ENCODE measurements around the gene PLEKHH2.
"Not testable (repeated sequence)": the region's sequence is repeated elsewhere in the genome, so short reads cannot be mapped to it uniquely, and the experiment has no call there.

The PLEKHH2 gene

DNA sequence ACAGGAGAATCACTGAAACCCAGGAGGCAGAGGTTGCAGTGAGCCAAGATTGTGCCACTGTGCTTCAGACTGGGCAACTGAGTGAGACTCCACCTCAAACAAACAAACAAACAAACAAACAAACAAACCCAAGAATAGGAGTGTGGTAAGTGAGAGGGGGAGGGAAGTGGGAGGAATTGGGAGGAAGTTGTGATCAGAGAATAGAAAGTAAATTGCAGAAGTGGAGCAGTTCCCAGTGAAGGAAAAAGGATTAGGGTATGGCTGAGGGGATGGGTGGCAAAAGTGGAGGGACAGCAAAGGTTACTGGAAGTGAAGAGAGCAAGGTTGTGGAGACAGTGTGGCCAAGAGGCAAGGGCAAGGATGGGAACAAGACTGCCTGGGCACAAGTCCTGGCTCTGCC, 80.3 kb downstream of the PLEKHH2 start:
- no peaks in the 10 kb centered on the region for H3K4me1 ChIP-seq
- H3K27me3 ChIP-seq (ENCODE audit: control insufficient read depth, insufficient read depth, low read length): no peaks in the 10 kb centered on the region
- TF ChIP-seq, protein P1, sequence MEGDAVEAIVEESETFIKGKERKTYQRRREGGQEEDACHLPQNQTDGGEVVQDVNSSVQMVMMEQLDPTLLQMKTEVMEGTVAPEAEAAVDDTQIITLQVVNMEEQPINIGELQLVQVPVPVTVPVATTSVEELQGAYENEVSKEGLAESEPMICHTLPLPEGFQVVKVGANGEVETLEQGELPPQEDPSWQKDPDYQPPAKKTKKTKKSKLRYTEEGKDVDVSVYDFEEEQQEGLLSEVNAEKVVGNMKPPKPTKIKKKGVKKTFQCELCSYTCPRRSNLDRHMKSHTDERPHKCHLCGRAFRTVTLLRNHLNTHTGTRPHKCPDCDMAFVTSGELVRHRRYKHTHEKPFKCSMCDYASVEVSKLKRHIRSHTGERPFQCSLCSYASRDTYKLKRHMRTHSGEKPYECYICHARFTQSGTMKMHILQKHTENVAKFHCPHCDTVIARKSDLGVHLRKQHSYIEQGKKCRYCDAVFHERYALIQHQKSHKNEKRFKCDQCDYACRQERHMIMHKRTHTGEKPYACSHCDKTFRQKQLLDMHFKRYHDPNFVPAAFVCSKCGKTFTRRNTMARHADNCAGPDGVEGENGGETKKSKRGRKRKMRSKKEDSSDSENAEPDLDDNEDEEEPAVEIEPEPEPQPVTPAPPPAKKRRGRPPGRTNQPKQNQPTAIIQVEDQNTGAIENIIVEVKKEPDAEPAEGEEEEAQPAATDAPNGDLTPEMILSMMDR (IDR thresholded peaks at IDR 0.05): no peak
- no peaks in the 10 kb centered on the region for H3K9me3 ChIP-seq (ENCODE audit: control insufficient read depth, low read length)
- no peak overlapping the region for H3K9ac ChIP-seq
- no peak overlapping the region for H3K4me3 ChIP-seq (ENCODE audit: low read depth, low read length)
- H3K27ac ChIP-seq: no peak overlapping the region
- no peaks in the 10 kb centered on the region for H3K79me2 ChIP-seq
- no peak overlapping the region for H2AFZ ChIP-seq
- no peak overlapping the region for H3K4me2 ChIP-seq (ENCODE audit: low read length)
- H3K36me3 ChIP-seq (ENCODE audit: control insufficient read depth, insufficient read depth, low read length): no peaks in the 10 kb centered on the region

DNA sequence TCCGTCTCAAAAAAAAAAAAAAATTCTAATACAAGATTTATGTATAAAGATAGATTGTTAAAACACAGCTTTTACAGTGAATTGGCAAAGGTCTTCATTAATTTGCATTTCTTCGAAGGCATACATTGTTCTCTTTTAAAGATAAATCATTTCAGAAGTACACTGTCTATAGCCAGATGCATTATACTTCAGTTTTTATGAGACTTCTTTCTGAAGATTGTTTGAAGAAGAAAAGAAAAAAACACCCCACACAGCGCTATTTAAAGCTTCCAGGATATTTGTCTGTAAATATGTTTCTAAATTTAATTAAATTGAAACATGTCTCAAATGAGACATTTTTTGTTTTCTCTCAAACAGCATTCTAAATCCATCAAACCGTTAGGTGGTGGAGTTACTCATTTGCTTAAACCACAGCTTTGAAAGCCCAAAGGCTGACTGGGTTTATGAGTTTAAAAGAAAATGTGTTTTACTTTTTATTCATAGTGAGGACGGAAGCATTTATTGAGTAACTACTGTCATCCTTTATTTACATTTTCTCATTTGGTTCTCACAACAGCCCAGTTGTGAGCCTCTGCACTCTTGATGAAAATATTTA, 81.6 kb downstream of the PLEKHH2 start:
- Histone ChIP-seq H2AFZ (no peak overlapping the region), H3K4me3 (ENCODE audit: low read depth, low read length) (no peak overlapping the region), H3K9me3 (ENCODE audit: control insufficient read depth, low read length) (no peaks in the 10 kb centered on the region), H3K27me3 (ENCODE audit: control insufficient read depth, insufficient read depth, low read length) (no peaks in the 10 kb centered on the region), H3K9ac (no peak overlapping the region), H3K27ac (no peak overlapping the region), H3K79me2 (no peaks in the 10 kb centered on the region), H3K4me1 (no peaks in the 10 kb centered on the region), H3K4me2 (ENCODE audit: low read length) (no peak overlapping the region), H3K36me3 (ENCODE audit: control insufficient read depth, insufficient read depth, low read length) (no peaks in the 10 kb centered on the region)
- TF ChIP-seq, protein P1 (IDR thresholded peaks at IDR 0.05): no peak

DNA sequence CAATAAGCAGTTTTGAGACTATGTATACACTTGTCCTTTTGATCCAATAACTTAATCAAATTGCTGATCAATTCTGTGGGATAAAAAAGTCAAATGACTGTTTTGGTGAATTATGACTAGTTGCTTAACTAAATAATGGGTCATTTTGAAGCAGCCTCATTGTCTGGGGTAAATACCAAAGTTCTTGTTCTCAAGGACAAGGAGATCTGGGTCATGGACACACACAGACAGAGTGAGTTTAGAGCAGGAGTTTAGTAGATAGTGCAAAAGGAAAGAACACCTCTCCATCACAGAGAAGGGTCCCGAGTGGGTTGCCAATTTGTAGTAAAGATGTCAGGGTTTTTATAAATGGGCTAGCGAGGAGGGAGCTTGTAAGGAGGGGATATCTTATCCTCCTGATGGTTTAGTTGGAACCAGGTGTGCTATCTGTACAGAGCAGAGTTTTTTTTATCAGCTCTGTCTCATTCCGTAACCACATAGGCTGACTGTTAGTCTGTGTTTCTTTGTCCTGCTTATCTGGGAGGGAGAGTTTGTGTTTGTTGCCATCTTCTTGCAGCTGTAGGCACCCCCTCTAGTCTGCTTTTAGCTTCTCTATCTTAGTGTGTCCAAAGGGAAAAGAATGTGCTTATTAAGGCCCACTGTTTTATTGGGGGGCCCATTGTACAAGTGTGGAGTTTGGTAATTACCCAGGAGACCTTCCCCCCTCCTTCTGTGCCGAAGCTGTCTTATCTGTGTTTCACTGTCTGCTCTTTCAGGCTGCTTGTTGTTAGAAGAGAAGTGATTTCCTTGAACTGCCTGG, 87.9 kb downstream of the PLEKHH2 start:
- Histone ChIP-seq H3K9me3 (ENCODE audit: control insufficient read depth, low read length) (no peaks in the 10 kb centered on the region), H3K9ac (no peak overlapping the region), H3K27me3 (ENCODE audit: control insufficient read depth, insufficient read depth, low read length) (no peaks in the 10 kb centered on the region), H2AFZ (peak overlapping the region; percentile 49), H3K4me1 (no peaks in the 10 kb centered on the region), H3K79me2 (no peaks in the 10 kb centered on the region), H3K27ac (no peak overlapping the region), H3K4me3 (ENCODE audit: low read depth, low read length) (no peak overlapping the region), H3K4me2 (ENCODE audit: low read length) (no peak overlapping the region), H3K36me3 (ENCODE audit: control insufficient read depth, insufficient read depth, low read length) (no peaks in the 10 kb centered on the region)
- TF ChIP-seq, protein P1 (IDR thresholded peaks at IDR 0.05): no peak

DNA sequence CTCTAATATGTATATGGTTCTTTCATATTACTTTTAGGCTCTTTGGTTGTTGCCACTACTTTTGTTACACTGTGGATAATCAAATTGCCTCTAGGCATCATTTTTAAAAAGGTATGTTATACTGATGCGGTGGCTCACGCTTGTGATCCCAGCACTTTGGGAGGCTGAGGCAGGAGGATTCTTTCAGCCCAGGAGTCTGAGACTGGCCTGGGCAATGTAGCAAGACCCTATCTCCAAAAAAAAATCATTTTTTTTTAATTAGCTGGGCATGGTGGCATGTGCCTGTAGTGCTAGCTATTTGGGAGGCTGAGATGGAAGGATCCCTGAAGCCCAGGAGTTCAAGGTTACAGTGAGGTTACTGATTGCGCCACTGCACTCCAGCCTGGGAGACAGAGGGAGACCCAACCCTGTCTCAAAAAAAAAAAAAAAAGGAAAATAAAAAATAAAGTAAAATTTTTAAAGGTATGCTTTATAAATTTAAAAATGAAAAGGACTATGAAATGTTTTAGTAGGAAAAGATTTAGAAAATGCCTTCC, 88.7 kb downstream of the PLEKHH2 start:
- no peaks in the 10 kb centered on the region for H3K79me2 ChIP-seq
- H2AFZ ChIP-seq: no peak overlapping the region
- no peaks in the 10 kb centered on the region for H3K36me3 ChIP-seq (ENCODE audit: control insufficient read depth, insufficient read depth, low read length)
- no peaks in the 10 kb centered on the region for H3K27me3 ChIP-seq (ENCODE audit: control insufficient read depth, insufficient read depth, low read length)
- H3K27ac ChIP-seq: no peak overlapping the region
- no peak overlapping the region for H3K4me2 ChIP-seq (ENCODE audit: low read length)
- H3K9ac ChIP-seq: no peak overlapping the region
- no peaks in the 10 kb centered on the region for H3K4me1 ChIP-seq
- no peaks in the 10 kb centered on the region for H3K9me3 ChIP-seq (ENCODE audit: control insufficient read depth, low read length)
- no peak overlapping the region for H3K4me3 ChIP-seq (ENCODE audit: low read depth, low read length)
- TF ChIP-seq, protein P1 (IDR thresholded peaks at IDR 0.05): no peak

DNA sequence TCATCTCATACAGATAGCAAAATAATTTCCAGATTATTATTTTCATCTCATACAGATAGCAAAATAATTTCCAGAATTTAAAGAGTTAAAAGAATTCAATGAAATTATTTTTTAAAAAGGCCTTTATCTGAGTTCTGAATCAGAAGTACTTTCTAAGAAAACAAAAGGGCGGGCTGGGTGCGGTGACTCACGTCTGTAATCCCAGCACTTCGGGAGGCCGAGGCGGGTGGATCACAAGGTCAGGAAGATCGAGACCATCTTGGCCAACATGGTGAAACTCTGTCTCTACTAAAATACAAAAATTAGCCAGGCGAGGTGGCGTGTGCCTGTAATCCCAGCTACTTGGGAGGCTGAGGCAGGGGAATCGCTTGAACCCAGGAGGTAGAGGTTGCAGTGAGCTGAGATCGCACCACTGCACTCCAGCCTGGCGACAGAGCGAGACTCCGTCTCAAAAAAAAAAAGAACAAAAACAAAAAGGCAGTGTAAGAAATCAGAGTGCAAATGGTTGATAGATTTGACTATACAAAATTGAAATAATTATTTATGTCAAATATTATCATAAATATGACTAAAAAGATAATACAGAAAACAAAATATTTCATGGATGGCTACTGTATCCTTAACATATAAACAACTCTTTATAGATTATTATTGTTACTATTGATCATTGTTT, 90.0 kb downstream of the PLEKHH2 start:
- not testable (repeated sequence) for H2AFZ ChIP-seq; H3K4me3 ChIP-seq (ENCODE audit: low read depth, low read length); H3K9me3 ChIP-seq (ENCODE audit: control insufficient read depth, low read length); H3K27me3 ChIP-seq (ENCODE audit: control insufficient read depth, insufficient read depth, low read length); H3K4me1 ChIP-seq; H3K4me2 ChIP-seq (ENCODE audit: low read length); H3K79me2 ChIP-seq; H3K36me3 ChIP-seq (ENCODE audit: control insufficient read depth, insufficient read depth, low read length); H3K9ac ChIP-seq; H3K27ac ChIP-seq
